SK-N-SH treated with all-trans-retinoic acid at 6 μM for 48 hours (cell line): Measurements from ENCODE around the gene PCDHA2.

Source experiments
- GLIS3 ChIP-seq: fragments of 250-450 bp; sonication (Bioruptor Pico); IDR thresholded peaks from 2 replicates; pipeline ENCODE4 v1.5.0; 2020; ENCODE audit warnings: mild to moderate bottlenecking, moderate library complexity
- POU6F1 ChIP-seq: fragments of 250-450 bp; sonication (Bioruptor Pico); IDR thresholded peaks from 2 replicates; pipeline ENCODE4 v1.8.0; 2021; ENCODE audit warnings: low read depth, mild to moderate bottlenecking, moderate library complexity, borderline replicate concordance
- RARB ChIP-seq: fragments of 250-450 bp; sonication (Bioruptor Pico); IDR thresholded peaks from 2 replicates; pipeline ENCODE4 v1.8.0; 2021; ENCODE audit warnings: mild to moderate bottlenecking, moderate library complexity
- TSHZ2 ChIP-seq: fragments of 250-450 bp; sonication (Bioruptor Pico); IDR thresholded peaks from 2 replicates; pipeline ENCODE4 v1.5.0; 2020; ENCODE audit warnings: mild to moderate bottlenecking, moderate library complexity

GRCh38 chr5:140835622-140836510, 41.2 kb downstream of the PCDHA2 start:
- TF ChIP-seq POU6F1 (CRISPR knock-in tag) (no peak), TSHZ2 (no peak), RARB (CRISPR knock-in tag) (no peak), GLIS3 (CRISPR knock-in tag) (no peak)
